HEK293T (cell line): Measurements from ENCODE around the gene CDH18.

ENCODE experiments used
- CTCF ChIA-PET: fragments of 350-600 bp; formaldehyde crosslinking; extraction: SDS; loops from one replicate; lab custom pipeline; 2021; ENCODE audit warnings: antibody characterized with exemption, inconsistent platforms; lab: Yijun Ruan, JAX
- POLR2A ChIA-PET: fragments of 350-600 bp; formaldehyde crosslinking; extraction: SDS; loops from one replicate; lab custom pipeline; 2020; ENCODE audit warnings: antibody characterized with exemption, inconsistent platforms; lab: Yijun Ruan, JAX
- DNase-seq: peaks from one replicate; pipeline ENCODE4 v3.0.0; 2012; ENCODE audit warnings: mixed read lengths; ENCODE audit errors: extremely low spot score
- ARNT ChIP-seq: fragments of 450-650 bp; IDR thresholded peaks from 2 replicates; pipeline ENCODE4 v1.6.1; 2017; ENCODE audit warnings: mild to moderate bottlenecking
- BHLHE40 ChIP-seq: fragments of 450-650 bp; IDR thresholded peaks from 2 replicates; pipeline ENCODE4 v1.6.1; 2016; ENCODE audit warnings: mild to moderate bottlenecking, moderate library complexity, borderline replicate concordance
- CTBP1 ChIP-seq: fragments of 450-650 bp; IDR thresholded peaks from 2 replicates; pipeline ENCODE4 v1.6.1; 2016; ENCODE audit warnings: borderline replicate concordance
- ELF4 ChIP-seq: fragments of 450-650 bp; IDR thresholded peaks from 2 replicates; pipeline ENCODE4 v1.6.1; 2017; ENCODE audit warnings: antibody characterized with exemption
- FOXA1 ChIP-seq: fragments of 450-650 bp; IDR thresholded peaks from 2 replicates; pipeline ENCODE4 v1.6.1; 2016; ENCODE audit warnings: mild to moderate bottlenecking
- FOXK2 ChIP-seq: fragments of 450-650 bp; IDR thresholded peaks from 2 replicates; pipeline ENCODE4 v1.6.1; 2016; ENCODE audit warnings: mild to moderate bottlenecking
- FOXM1 ChIP-seq: fragments of 450-650 bp; IDR thresholded peaks from 2 replicates; pipeline ENCODE4 v1.6.1; 2017; ENCODE audit warnings: mild to moderate bottlenecking, borderline replicate concordance
- HDGF ChIP-seq: fragments of 450-650 bp; IDR thresholded peaks from 2 replicates; pipeline ENCODE4 v1.6.1; 2017; ENCODE audit warnings: antibody characterized with exemption, borderline replicate concordance
- L3MBTL2 ChIP-seq: fragments of 450-650 bp; conservative IDR thresholded peaks from 2 replicates; pipeline ENCODE4 v1.6.1; 2016; ENCODE audit warnings: mild to moderate bottlenecking
- LEF1 ChIP-seq: fragments of 450-650 bp; IDR thresholded peaks from 2 replicates; pipeline ENCODE4 v1.6.1; 2017; ENCODE audit warnings: mild to moderate bottlenecking, borderline replicate concordance
- NFRKB ChIP-seq: fragments of 450-650 bp; IDR thresholded peaks from 2 replicates; pipeline ENCODE4 v1.6.1; 2016; ENCODE audit warnings: mild to moderate bottlenecking, moderate library complexity
- PKNOX1 ChIP-seq: fragments of 450-650 bp; IDR thresholded peaks from 2 replicates; pipeline ENCODE4 v1.6.1; 2016
- SP1 ChIP-seq: fragments of 450-650 bp; IDR thresholded peaks from 2 replicates; pipeline ENCODE4 v1.6.1; 2017
- SUZ12 ChIP-seq: fragments of 450-650 bp; IDR thresholded peaks from 2 replicates; pipeline ENCODE4 v1.6.1; 2016; ENCODE audit warnings: mild to moderate bottlenecking
- TARDBP ChIP-seq: fragments of 450-650 bp; IDR thresholded peaks from 2 replicates; pipeline ENCODE4 v1.6.1; 2016
- ZNF384 ChIP-seq: fragments of 450-650 bp; IDR thresholded peaks from 2 replicates; pipeline ENCODE4 v1.6.1; 2016

CDH18 gene, protein sequence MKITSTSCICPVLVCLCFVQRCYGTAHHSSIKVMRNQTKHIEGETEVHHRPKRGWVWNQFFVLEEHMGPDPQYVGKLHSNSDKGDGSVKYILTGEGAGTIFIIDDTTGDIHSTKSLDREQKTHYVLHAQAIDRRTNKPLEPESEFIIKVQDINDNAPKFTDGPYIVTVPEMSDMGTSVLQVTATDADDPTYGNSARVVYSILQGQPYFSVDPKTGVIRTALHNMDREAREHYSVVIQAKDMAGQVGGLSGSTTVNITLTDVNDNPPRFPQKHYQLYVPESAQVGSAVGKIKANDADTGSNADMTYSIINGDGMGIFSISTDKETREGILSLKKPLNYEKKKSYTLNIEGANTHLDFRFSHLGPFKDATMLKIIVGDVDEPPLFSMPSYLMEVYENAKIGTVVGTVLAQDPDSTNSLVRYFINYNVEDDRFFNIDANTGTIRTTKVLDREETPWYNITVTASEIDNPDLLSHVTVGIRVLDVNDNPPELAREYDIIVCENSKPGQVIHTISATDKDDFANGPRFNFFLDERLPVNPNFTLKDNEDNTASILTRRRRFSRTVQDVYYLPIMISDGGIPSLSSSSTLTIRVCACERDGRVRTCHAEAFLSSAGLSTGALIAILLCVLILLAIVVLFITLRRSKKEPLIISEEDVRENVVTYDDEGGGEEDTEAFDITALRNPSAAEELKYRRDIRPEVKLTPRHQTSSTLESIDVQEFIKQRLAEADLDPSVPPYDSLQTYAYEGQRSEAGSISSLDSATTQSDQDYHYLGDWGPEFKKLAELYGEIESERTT

GRCh38 chr5:19987612-19988361 is at the start of gene CDH18:
TSS of gene CDH18 (minus strand) at chr5:19988200. CDS start at chr5:19838986, 149,214 bp downstream.
- CTCF ChIA-PET = no interaction called here
- POLR2A ChIA-PET = no interaction called here
- TF ChIP-seq PKNOX1 = peak; percentile 81
- no peak for TF ChIP-seq SUZ12
- DNase-seq = peak; percentile 84

- ChIA-PET CTCF (no interaction called here), POLR2A (no interaction called here)
- DNase-seq = no peak
- no peak for TF ChIP-seq LEF1
- TF ChIP-seq SUZ12 = no peak
- TF ChIP-seq FOXM1 = no peak
- no peak for TF ChIP-seq ELF4
- no peak for TF ChIP-seq PKNOX1
- no peak for TF ChIP-seq TARDBP
- no peak for TF ChIP-seq BHLHE40
- TF ChIP-seq NFRKB = no peak
- TF ChIP-seq L3MBTL2 = no peak
- no peak for TF ChIP-seq HDGF
- no peak for TF ChIP-seq FOXA1
- TF ChIP-seq ZNF384 = no peak
- TF ChIP-seq FOXK2 = no peak
- TF ChIP-seq ARNT = no peak
- no peak for TF ChIP-seq SP1
- no peak for TF ChIP-seq CTBP1
Observed at GRCh38 chr5:20034717-20035116, 46.7 kb upstream of the CDH18 start.

DNA sequence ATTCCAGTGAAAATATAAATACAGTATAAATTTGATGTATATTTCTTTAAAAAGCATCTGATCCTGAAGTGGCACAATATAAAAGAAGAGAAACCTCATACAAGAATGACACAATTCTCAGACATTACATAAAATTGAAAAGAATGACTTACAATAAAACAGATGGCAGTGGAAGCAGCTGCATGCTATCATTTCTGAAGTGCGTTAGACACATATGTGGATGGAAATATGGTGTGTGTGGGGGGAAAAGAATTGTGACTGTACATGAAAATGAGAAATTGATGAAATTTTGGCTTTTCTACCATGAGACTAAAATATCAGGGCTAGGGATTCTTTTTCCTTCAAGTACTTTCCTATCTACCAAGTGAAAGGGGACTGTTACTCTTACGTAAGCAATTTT is 45.9 kb upstream of the CDH18 start:
- DNase-seq = no peak
- CTCF ChIA-PET = no interaction called here
- no peak for TF ChIP-seq ARNT
- no peak for TF ChIP-seq ZNF384
- no peak for TF ChIP-seq LEF1
- no peak for TF ChIP-seq FOXK2
- no peak for TF ChIP-seq ELF4
- TF ChIP-seq SUZ12 = no peak
- TF ChIP-seq FOXM1 = no peak
- no peak for TF ChIP-seq NFRKB
- TF ChIP-seq BHLHE40 = no peak
- no peak for TF ChIP-seq CTBP1
- TF ChIP-seq HDGF = no peak
- POLR2A ChIA-PET = no interaction called here

DNA sequence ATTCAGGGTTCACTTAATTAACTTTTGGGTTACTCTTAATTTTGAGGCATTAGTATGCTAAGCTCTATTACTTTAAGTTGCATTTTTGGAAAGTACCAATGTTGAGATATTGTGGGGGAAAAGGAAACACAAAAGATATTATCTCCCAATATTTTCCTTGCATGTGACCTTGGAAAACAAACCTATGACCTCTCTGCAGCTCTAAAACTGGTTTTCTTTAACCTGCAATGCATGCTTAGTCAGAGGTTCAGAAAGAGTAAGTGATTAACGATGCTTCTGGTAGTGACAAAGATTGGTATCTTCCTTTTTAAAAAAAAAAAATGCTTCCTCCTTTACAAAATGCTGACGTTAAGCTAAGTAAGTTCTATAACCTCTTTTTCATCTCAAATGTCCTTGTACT is 44.9 kb upstream of the CDH18 start:
- DNase-seq = no peak
- POLR2A ChIA-PET = no interaction called here
- TF ChIP-seq SP1 (no peak), ZNF384 (peak; percentile 34; the same call in 1 of the 2 replicates), ELF4 (no peak), BHLHE40 (no peak)
- CTCF ChIA-PET = no interaction called here

- ChIA-PET POLR2A (no interaction called here), CTCF (no interaction called here)
- DNase-seq = no peak
- TF ChIP-seq HDGF = no peak
- no peak for TF ChIP-seq NFRKB
- TF ChIP-seq SP1 = no peak
- TF ChIP-seq ZNF384 = no peak
- TF ChIP-seq ARNT = no peak
- no peak for TF ChIP-seq TARDBP
- no peak for TF ChIP-seq CTBP1
- TF ChIP-seq FOXM1 = no peak
- TF ChIP-seq SUZ12 = no peak
- no peak for TF ChIP-seq LEF1
- TF ChIP-seq PKNOX1 = no peak
- TF ChIP-seq ELF4 = no peak
- TF ChIP-seq L3MBTL2 = no peak
- no peak for TF ChIP-seq FOXA1
- no peak for TF ChIP-seq BHLHE40
Observed at GRCh38 chr5:20030125-20030524, 42.1 kb upstream of the CDH18 start.

DNA sequence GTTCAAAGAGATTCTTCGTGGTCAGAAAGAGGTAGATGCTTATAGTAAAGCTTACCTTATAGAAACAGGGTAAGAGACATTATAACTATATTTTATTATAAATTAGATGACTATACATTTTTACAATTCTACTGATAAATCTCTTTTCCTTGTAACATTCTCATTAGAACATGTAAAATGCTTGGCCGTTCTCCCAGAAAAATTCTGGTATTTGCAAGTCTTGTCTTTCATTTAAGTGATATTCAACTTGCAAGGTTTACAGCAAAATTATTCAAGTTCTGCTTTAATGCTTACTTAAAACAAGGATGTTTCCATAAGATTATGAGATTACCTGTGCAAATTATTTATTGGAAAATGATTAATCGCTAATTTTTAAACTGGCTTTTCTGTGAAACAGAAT is 41.3 kb upstream of the CDH18 start:
- ChIA-PET CTCF (no interaction called here), POLR2A (no interaction called here)
- DNase-seq = no peak
- TF ChIP-seq ARNT = no peak
- TF ChIP-seq ELF4 = no peak
- TF ChIP-seq TARDBP = no peak
- TF ChIP-seq ZNF384 = no peak
